RKO (cell line): Measurements from ENCODE around the gene MRE11.
A peak's percentile ranks its signal among the peaks of the same experiment; 100 is the strongest.

Source experiments
- DNase-seq: peaks from one replicate; pipeline ENCODE4 v3.0.0-alpha.2; 2016; ENCODE audit warnings: low spot score

The MRE11 gene

GRCh38 chr11:94493281-94494125 is at the start of gene MRE11, which contains the start of gene ANKRD49:
Gene MRE11 (minus strand): TSS chr11:94493844. CDS start chr11:94492801, 1,043 bp downstream.
Gene ANKRD49 (plus strand): TSS chr11:94493984. CDS start chr11:94496694, 2,710 bp downstream.
- DNase-seq = peak; percentile 97

- no peak for DNase-seq
Observed at GRCh38 chr11:94539420-94539819, 45.8 kb upstream of the MRE11 start.

GRCh38 chr11:94537031-94537600 is 43.5 kb upstream of the MRE11 start:
- no peak for DNase-seq

- no peak for DNase-seq
Observed at GRCh38 chr11:94536386-94536785, 42.7 kb upstream of the MRE11 start.

GRCh38 chr11:94533696-94534630 is 40.3 kb upstream of the MRE11 start:
- no peak for DNase-seq

- no peak for DNase-seq
Observed at GRCh38 chr11:94533206-94533605, 39.6 kb upstream of the MRE11 start.

GRCh38 chr11:94532211-94532610 is 38.6 kb upstream of the MRE11 start:
- DNase-seq = no peak

GRCh38 chr11:94528551-94528950 is 34.9 kb upstream of the MRE11 start:
- DNase-seq = no peak

GRCh38 chr11:94526645-94527438 is 33.2 kb upstream of the MRE11 start:
- no peak for DNase-seq

- DNase-seq = no peak
Observed at GRCh38 chr11:94525546-94526324, 32.1 kb upstream of the MRE11 start.

GRCh38 chr11:94524341-94524740 is 30.7 kb upstream of the MRE11 start:
- DNase-seq = no peak

- DNase-seq = peak; percentile 33
Observed at GRCh38 chr11:94521684-94522083, 28.0 kb upstream of the MRE11 start.

GRCh38 chr11:94519478-94520084 is 25.9 kb upstream of the MRE11 start:
- DNase-seq = peak; percentile 39

- DNase-seq = no peak
Observed at GRCh38 chr11:94518300-94518699, 24.7 kb upstream of the MRE11 start.

GRCh38 chr11:94516725-94517124 is 23.1 kb upstream of the MRE11 start:
- DNase-seq = no peak

- no peak for DNase-seq
Observed at GRCh38 chr11:94515398-94515797, 21.8 kb upstream of the MRE11 start.

GRCh38 chr11:94513091-94513490 is 19.4 kb upstream of the MRE11 start:
- DNase-seq = no peak

GRCh38 chr11:94511932-94512781 is 18.5 kb upstream of the MRE11 start, which contains the start of gene C11orf97:
Gene C11orf97 (plus strand): TSS chr11:94512461. CDS start chr11:94512529, 68 bp downstream.
- DNase-seq = no peak

- DNase-seq = peak; percentile 44
Observed at GRCh38 chr11:94507485-94507884, 13.8 kb upstream of the MRE11 start.
